H1 (cell line): ENCODE measurements around the gene CACNB2. TPM values are rescaled to one million over a fixed set of nuclear protein-coding genes. Genes with fewer than 3 reads are reported as not detected.

ENCODE experiments used
- JUND ChIP-seq: IDR thresholded peaks from 2 replicates; pipeline ENCODE4 v1.6.1; 2011; ENCODE audit warnings: mild to moderate bottlenecking, improper control_type of control experiment, low read length
- polyA plus RNA-seq, 7 experiments: library from polyadenylated mRNA; depleted of rRNA in 3 of 7; stranded (reverse) in 5 of 7; unstranded in 2 of 7; fragments of >200 nt in 5 of 7; fragments of 200-250 nt in 2 of 7; gene quantifications; 1 replicate in 5 of 7; 2 replicates in 1 of 7; 4 replicates in 1 of 7; pipeline versions ENCODE4 v1.2.1 to v1.2.3, GENCODE V29; 2011 to 2013; ENCODE audit warnings: missing spikeins in 2 of 7, mixed read lengths in 2 of 7
- total RNA-seq: library from RNA; stranded (reverse); fragmentation: NEBNext Ultra II Directional; extraction: Animal tissue kit (Norgen Biotek cat#: 25700); gene quantifications from 2 replicates; pipeline ENCODE4 v1.2.1, GENCODE V29; 2021
- TF ChIP-seq, protein P1 (sequence below): fragments of 300-600 bp; sonication (generic); IDR thresholded peaks from 2 replicates; pipeline ENCODE4 v1.7.1; 2012; ENCODE audit warnings: low read length, moderate library complexity, mild to moderate bottlenecking, inconsistent platforms; ENCODE audit not compliant: insufficient replicate concordance

Gene CACNB2
- total and polyA plus RNA-seq, 2 of the 8 experiments (the other 6 are each of a cell fraction or from before 2014, with no cell fraction given): 2.4 to 3.2 TPM

DNA sequence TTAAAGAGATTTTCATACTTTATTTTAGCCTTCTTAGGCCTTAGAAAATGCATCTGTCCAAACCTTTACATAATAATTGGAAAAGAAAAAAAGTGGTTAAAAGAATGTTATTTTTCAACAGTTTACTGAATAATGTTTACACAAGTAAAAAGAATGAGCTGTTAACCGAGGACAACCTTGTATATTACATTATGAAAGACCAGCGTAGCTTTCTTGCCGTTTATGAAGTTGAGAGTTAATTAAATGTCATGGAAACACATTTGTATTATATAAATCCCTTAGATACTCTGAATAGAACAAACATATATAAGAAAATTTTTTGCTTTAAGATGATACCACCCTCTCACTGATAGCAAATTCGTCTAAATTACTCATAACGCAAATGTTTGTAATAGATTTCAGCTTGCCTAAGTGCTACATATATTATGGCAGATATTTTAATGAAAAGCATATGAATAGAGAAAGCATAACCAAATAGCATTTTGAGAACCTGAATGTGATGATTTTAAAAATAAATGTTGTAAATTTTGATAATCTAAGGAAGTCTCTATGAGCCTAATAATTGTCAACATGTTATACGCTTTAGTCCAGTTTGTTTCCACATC is 9.1 kb downstream of the CACNB2 start (continued):
- TF ChIP-seq JUND: no peak
- TF ChIP-seq, protein P1, sequence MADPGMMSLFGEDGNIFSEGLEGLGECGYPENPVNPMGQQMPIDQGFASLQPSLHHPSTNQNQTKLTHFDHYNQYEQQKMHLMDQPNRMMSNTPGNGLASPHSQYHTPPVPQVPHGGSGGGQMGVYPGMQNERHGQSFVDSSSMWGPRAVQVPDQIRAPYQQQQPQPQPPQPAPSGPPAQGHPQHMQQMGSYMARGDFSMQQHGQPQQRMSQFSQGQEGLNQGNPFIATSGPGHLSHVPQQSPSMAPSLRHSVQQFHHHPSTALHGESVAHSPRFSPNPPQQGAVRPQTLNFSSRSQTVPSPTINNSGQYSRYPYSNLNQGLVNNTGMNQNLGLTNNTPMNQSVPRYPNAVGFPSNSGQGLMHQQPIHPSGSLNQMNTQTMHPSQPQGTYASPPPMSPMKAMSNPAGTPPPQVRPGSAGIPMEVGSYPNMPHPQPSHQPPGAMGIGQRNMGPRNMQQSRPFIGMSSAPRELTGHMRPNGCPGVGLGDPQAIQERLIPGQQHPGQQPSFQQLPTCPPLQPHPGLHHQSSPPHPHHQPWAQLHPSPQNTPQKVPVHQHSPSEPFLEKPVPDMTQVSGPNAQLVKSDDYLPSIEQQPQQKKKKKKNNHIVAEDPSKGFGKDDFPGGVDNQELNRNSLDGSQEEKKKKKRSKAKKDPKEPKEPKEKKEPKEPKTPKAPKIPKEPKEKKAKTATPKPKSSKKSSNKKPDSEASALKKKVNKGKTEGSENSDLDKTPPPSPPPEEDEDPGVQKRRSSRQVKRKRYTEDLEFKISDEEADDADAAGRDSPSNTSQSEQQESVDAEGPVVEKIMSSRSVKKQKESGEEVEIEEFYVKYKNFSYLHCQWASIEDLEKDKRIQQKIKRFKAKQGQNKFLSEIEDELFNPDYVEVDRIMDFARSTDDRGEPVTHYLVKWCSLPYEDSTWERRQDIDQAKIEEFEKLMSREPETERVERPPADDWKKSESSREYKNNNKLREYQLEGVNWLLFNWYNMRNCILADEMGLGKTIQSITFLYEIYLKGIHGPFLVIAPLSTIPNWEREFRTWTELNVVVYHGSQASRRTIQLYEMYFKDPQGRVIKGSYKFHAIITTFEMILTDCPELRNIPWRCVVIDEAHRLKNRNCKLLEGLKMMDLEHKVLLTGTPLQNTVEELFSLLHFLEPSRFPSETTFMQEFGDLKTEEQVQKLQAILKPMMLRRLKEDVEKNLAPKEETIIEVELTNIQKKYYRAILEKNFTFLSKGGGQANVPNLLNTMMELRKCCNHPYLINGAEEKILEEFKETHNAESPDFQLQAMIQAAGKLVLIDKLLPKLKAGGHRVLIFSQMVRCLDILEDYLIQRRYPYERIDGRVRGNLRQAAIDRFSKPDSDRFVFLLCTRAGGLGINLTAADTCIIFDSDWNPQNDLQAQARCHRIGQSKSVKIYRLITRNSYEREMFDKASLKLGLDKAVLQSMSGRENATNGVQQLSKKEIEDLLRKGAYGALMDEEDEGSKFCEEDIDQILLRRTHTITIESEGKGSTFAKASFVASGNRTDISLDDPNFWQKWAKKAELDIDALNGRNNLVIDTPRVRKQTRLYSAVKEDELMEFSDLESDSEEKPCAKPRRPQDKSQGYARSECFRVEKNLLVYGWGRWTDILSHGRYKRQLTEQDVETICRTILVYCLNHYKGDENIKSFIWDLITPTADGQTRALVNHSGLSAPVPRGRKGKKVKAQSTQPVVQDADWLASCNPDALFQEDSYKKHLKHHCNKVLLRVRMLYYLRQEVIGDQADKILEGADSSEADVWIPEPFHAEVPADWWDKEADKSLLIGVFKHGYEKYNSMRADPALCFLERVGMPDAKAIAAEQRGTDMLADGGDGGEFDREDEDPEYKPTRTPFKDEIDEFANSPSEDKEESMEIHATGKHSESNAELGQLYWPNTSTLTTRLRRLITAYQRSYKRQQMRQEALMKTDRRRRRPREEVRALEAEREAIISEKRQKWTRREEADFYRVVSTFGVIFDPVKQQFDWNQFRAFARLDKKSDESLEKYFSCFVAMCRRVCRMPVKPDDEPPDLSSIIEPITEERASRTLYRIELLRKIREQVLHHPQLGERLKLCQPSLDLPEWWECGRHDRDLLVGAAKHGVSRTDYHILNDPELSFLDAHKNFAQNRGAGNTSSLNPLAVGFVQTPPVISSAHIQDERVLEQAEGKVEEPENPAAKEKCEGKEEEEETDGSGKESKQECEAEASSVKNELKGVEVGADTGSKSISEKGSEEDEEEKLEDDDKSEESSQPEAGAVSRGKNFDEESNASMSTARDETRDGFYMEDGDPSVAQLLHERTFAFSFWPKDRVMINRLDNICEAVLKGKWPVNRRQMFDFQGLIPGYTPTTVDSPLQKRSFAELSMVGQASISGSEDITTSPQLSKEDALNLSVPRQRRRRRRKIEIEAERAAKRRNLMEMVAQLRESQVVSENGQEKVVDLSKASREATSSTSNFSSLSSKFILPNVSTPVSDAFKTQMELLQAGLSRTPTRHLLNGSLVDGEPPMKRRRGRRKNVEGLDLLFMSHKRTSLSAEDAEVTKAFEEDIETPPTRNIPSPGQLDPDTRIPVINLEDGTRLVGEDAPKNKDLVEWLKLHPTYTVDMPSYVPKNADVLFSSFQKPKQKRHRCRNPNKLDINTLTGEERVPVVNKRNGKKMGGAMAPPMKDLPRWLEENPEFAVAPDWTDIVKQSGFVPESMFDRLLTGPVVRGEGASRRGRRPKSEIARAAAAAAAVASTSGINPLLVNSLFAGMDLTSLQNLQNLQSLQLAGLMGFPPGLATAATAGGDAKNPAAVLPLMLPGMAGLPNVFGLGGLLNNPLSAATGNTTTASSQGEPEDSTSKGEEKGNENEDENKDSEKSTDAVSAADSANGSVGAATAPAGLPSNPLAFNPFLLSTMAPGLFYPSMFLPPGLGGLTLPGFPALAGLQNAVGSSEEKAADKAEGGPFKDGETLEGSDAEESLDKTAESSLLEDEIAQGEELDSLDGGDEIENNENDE: no peak
